Smooth muscle cell (in vitro differentiated cells): ENCODE data around the gene RNF175. TPM values are rescaled to one million over a fixed set of nuclear protein-coding genes. Genes with fewer than 3 reads are reported as not detected.

ENCODE experiments used
- DNase-seq: peaks from one replicate; lab custom pipeline; 2025; ENCODE audit not compliant: unreplicated experiment; lab: John Stamatoyannopoulos, UW
- H2AFZ ChIP-seq: fragments of 200-600 bp; sonication (generic); 2 replicates; pipeline ENCODE4 v1.6.0; 2016; ENCODE audit warnings: antibody characterized with exemption, low read depth, mild to moderate bottlenecking
- H3F3A ChIP-seq: fragments of 200-600 bp; sonication (generic); 2 replicates; pipeline ENCODE4 v1.6.0; 2017; ENCODE audit warnings: antibody characterized with exemption, low read depth
- H3K27ac ChIP-seq: fragments of 200-600 bp; sonication (generic); 2 replicates; pipeline ENCODE4 v1.5.1; 2016; ENCODE audit warnings: low read depth, mild to moderate bottlenecking
- H3K27me3 ChIP-seq: fragments of 200-600 bp; sonication (generic); 2 replicates; pipeline ENCODE4 v1.6.1; 2016; ENCODE audit warnings: low read depth, mild to moderate bottlenecking
- H3K36me3 ChIP-seq: fragments of 200-600 bp; sonication (generic); 2 replicates; pipeline ENCODE4 v1.5.1; 2016; ENCODE audit warnings: low read depth
- H3K4me1 ChIP-seq: fragments of 200-600 bp; sonication (generic); 2 replicates; pipeline ENCODE4 v1.5.1; 2016; ENCODE audit warnings: low read depth
- H3K4me2 ChIP-seq: fragments of 200-600 bp; sonication (generic); 2 replicates; pipeline ENCODE4 v1.6.0; 2016; ENCODE audit warnings: mild to moderate bottlenecking
- H3K4me3 ChIP-seq: fragments of 200-600 bp; sonication (generic); 2 replicates; pipeline ENCODE4 v1.5.1; 2016; ENCODE audit warnings: mild to moderate bottlenecking
- H3K79me2 ChIP-seq: fragments of 200-600 bp; sonication (generic); 2 replicates; pipeline ENCODE4 v1.6.0; 2016; ENCODE audit warnings: low read depth, mild to moderate bottlenecking
- H3K9ac ChIP-seq: fragments of 200-600 bp; sonication (generic); 2 replicates; pipeline ENCODE4 v1.6.0; 2016; ENCODE audit warnings: low read depth
- H3K9me3 ChIP-seq: fragments of 200-600 bp; sonication (generic); replicated peaks from 2 replicates; pipeline ENCODE4 v1.5.1; 2016; ENCODE audit warnings: low read depth
- H4K20me1 ChIP-seq: fragments of 200-600 bp; sonication (generic); 2 replicates; pipeline ENCODE4 v1.6.0; 2016; ENCODE audit warnings: low read depth
- CTCF ChIP-seq: fragments of 200-600 bp; sonication (generic); IDR thresholded peaks from 2 replicates; pipeline ENCODE4 v1.5.1; 2017; ENCODE audit warnings: borderline replicate concordance, mild to moderate bottlenecking, antibody characterized with exemption; ENCODE audit not compliant: insufficient read depth, poor library complexity, severe bottlenecking
- WGBS: methylation state at CpG from one replicate; pipeline ENCODE4 v1.1.7; 2016; ENCODE audit warnings: low lambda C conversion rate; 5-methylcytosine and 5-hydroxymethylcytosine counted together
- polyA plus RNA-seq: library from polyadenylated mRNA; unstranded; fragments of >200 nt; fragmentation: Nextera tagmentation; extraction: Ambion mirVana; gene quantifications from 2 replicates; pipeline ENCODE4 v1.2.1, GENCODE V29; 2016
- total RNA-seq: library from RNA; depleted of rRNA; stranded (reverse); fragments of >200 nt; gene quantifications from 2 replicates; pipeline ENCODE4 v1.2.3, GENCODE V29; 2014

RNF175 gene
- total and polyA plus RNA-seq, 2 experiments from 2014 or later = 0.27 to 0.87 TPM

DNA sequence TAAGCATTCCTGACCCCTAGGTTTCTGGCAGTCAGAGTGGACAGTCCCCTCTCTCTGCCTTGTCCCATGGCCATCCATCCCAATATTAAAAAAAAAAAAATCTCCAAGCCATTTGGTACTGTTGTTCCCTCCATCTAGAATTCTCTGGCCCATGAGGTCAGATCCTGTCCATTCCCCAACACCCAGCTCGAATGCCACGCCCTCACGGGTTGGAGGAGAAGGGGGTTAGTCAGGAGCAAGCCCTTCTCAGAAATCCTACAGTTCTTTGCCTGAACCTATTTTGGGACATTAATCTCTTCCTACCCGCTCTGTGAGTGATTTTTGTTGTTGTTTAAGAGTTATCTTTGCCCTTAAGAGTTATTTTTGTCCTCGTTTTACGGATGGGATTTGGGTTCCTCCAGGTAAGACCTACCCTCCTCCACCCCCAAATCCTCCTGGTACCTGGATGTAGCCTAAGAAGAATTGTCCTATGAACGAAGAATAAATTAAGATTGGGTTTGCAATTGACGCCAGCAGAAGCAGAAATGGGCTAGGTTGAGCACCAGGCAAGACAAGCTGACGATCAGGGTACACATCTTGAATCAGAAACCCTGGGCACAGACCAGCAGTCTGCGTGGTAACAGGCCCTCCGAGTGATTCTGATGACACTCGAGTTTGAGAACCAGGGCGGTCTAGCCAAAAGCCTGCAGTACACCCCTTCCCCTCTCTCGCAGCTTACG, 977 bp downstream of the RNF175 start:
- DNase-seq = no peak
- Histone ChIP-seq H3K4me2 (peak overlapping the region; percentile 96), H3K9ac (no peak overlapping the region), H3K36me3 (no peaks in the 10 kb centered on the region), H3K27me3 (peaks cover 38% of the 10 kb centered on the region), H3K79me2 (no peaks in the 10 kb centered on the region), H3F3A (no peaks in the 10 kb centered on the region), H3K9me3 (no peaks in the 10 kb centered on the region), H4K20me1 (no peaks in the 10 kb centered on the region), H3K27ac (no peak overlapping the region), H3K4me1 (peaks cover 14% of the 10 kb centered on the region), H3K4me3 (peak overlapping the region; percentile 63), H2AFZ (peak overlapping the region; percentile 91)
- no peak for TF ChIP-seq CTCF
- WGBS = 24% methylated on average over 15 of the region's 15 CpGs

GRCh38 chr4:153758136-153758535, 1.7 kb downstream of the RNF175 start:
- Histone ChIP-seq H2AFZ (no peak overlapping the region), H3K27ac (no peak overlapping the region), H3K4me2 (no peak overlapping the region), H3K4me3 (no peak overlapping the region), H3K36me3 (no peaks in the 10 kb centered on the region), H3K9me3 (no peaks in the 10 kb centered on the region), H3K4me1 (peaks cover 8% of the 10 kb centered on the region), H3F3A (no peaks in the 10 kb centered on the region), H3K9ac (no peak overlapping the region), H3K27me3 (peaks cover 38% of the 10 kb centered on the region), H4K20me1 (no peaks in the 10 kb centered on the region), H3K79me2 (no peaks in the 10 kb centered on the region)
- WGBS = 48% methylated on average over 2 of the region's 2 CpGs
- no peak for DNase-seq
- TF ChIP-seq CTCF = no peak

DNA sequence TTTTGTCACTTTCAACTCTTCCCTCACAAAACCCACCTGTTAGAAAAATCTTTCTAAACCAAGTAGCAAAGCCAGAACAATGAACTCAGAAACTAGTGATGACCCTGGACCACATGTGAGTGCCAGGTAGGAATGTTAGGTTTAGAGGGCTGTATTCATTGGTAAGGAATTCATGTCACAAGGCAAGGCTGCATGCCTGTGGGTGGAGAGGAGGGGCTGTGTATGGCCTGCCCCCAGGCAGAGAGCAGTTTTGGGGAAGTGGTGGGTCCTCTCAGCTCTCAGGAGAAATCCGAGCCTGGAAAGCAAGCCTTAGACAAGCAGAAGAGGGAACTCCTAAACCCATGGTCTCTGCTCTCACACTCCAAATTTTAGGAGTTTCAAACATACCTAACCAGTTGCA, 2.4 kb downstream of the RNF175 start:
- H3K9ac ChIP-seq = no peak overlapping the region
- H3K4me3 ChIP-seq = no peak overlapping the region
- no peak overlapping the region for H3K4me2 ChIP-seq
- H3F3A ChIP-seq = no peaks in the 10 kb centered on the region
- no peak for TF ChIP-seq CTCF
- peaks cover 38% of the 10 kb centered on the region for H3K27me3 ChIP-seq
- WGBS = 50% methylated on average over 1 of the region's 1 CpG
- no peak overlapping the region for H2AFZ ChIP-seq
- H4K20me1 ChIP-seq = no peaks in the 10 kb centered on the region
- DNase-seq = no peak
- no peaks in the 10 kb centered on the region for H3K36me3 ChIP-seq
- no peaks in the 10 kb centered on the region for H3K9me3 ChIP-seq
- peaks cover 5% of the 10 kb centered on the region for H3K4me1 ChIP-seq
- H3K27ac ChIP-seq = no peak overlapping the region
- no peaks in the 10 kb centered on the region for H3K79me2 ChIP-seq

DNA sequence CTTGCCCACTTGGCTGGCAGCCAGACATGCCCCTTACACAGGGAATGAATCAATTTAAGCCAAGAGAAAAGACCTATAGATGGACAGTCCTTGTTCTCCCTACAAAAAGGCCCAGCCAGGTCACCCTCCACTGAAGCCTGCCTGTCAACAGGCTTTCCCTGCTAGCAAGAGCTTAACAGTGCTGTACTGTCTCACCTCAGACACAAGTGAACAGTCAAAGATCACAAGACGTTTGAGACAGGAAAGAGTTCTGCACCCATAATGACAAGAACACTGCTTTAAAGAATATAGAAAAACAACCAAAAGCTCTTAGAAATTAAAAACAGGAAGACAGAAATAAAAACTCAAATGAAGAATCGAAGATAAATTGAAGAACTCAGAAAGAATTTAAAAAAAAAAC, 4.6 kb downstream of the RNF175 start:
- Histone ChIP-seq H3K27me3 (peaks cover 20% of the 10 kb centered on the region), H3K36me3 (no peaks in the 10 kb centered on the region), H2AFZ (no peak overlapping the region), H3K4me1 (peaks cover 5% of the 10 kb centered on the region), H3K9ac (no peak overlapping the region), H3K79me2 (no peaks in the 10 kb centered on the region), H3K4me3 (no peak overlapping the region), H4K20me1 (no peaks in the 10 kb centered on the region), H3F3A (no peaks in the 10 kb centered on the region), H3K27ac (no peak overlapping the region), H3K9me3 (no peaks in the 10 kb centered on the region), H3K4me2 (no peak overlapping the region)
- 79% methylated on average over 2 of the region's 2 CpGs for WGBS
- TF ChIP-seq CTCF = no peak
- no peak for DNase-seq
